C4-2B (cell line): ENCODE measurements around the gene PIP4P1.

Experiments used
- H3K27ac ChIP-seq: fragments of 450-650 bp; 2 replicates; pipeline ENCODE4 v1.5.1; 2017
- ZFX ChIP-seq: fragments of 450-650 bp; IDR thresholded peaks from 2 replicates; pipeline ENCODE4 v1.6.1; 2017
- TF ChIP-seq, protein P1 (sequence below): fragments of 450-650 bp; conservative IDR thresholded peaks from 2 replicates; pipeline ENCODE4 v1.5.1; 2017; ENCODE audit warnings: mild to moderate bottlenecking

Gene PIP4P1

DNA sequence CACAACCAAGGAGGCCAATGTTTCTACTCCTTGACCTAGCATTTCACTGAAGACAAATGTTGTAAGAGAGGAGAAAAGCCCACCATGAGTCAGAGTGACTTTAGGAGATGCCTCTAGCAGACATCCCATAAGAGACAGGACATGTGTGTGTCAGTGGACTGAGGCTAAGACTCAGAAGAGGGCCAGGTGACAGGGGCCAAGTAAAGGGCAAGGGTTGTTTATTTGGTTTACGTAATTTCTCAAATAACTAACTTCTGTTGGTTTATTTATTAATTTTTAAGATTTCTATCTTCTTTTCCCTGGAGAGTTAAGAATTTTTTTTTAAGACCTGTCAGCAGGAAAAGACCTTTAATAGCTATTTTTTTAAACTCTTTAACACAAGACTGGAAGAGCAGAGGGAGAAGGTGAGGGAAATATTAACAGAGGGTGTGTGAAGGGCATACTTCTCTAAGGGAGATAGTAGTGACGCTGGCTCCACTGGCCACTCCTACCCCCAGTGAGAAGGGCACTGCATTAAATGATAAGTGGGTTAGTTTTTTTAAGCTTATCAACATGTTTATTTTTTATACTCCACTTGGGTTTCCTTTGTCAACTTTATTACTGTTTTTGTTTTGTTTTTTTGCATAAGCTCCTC, 11.4 kb upstream of the PIP4P1 start:
- H3K27ac ChIP-seq = no peak overlapping the region
- TF ChIP-seq, protein P1, sequence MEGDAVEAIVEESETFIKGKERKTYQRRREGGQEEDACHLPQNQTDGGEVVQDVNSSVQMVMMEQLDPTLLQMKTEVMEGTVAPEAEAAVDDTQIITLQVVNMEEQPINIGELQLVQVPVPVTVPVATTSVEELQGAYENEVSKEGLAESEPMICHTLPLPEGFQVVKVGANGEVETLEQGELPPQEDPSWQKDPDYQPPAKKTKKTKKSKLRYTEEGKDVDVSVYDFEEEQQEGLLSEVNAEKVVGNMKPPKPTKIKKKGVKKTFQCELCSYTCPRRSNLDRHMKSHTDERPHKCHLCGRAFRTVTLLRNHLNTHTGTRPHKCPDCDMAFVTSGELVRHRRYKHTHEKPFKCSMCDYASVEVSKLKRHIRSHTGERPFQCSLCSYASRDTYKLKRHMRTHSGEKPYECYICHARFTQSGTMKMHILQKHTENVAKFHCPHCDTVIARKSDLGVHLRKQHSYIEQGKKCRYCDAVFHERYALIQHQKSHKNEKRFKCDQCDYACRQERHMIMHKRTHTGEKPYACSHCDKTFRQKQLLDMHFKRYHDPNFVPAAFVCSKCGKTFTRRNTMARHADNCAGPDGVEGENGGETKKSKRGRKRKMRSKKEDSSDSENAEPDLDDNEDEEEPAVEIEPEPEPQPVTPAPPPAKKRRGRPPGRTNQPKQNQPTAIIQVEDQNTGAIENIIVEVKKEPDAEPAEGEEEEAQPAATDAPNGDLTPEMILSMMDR = no peak
- no peak for TF ChIP-seq ZFX

DNA sequence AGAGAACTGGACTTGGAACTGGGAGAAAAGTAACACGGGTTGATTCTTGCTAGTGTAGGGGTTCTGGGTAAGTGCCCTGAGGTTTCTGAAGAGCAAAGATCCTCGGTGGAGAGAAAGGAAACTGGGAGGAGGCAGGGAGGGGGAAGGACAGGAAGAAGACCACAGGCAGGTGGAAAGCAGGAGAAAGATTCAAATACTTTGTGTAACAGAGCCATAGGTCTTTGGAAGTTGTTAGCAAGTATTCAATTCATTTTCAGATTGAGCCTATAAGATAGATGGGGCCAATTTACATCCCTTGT, 9.3 kb upstream of the PIP4P1 start:
- TF ChIP-seq ZFX = no peak
- TF ChIP-seq, protein P1 = no peak
- peak overlapping the region; percentile 89 for H3K27ac ChIP-seq

DNA sequence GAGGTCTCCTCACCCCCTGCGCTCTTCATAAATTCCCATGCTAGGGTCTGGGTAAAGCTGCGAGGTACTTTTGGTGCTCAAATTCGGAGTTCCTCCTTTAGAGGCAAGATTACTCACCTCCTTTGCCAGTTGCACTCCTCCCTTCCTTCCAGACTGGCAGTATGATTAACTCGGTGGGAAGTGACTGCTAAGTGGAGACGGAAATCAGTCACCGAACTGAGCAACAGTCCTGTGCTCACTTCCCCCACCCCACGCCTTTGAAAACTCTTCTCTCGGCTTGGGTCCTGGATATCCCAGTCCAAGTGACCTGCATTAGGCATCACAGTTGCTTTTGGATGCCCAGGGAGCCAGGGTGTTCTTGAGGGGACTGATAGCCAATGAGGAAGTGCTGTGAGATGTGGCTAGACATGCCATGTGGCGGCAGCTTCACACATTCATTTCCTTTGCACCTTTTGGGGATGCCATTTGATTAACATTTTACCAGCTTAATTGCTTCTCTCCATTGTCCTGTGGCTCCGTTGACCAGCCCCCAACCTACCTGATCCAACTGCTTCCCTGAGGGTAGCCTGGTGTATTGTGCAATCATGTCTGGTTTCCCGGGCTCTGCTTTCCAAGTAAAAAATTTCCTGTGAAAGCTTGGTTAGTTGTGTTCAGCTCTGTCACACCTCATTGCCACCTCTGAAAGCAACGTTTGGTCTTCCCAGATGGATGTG, 8.8 kb upstream of the PIP4P1 start:
- peak overlapping the region; percentile 89 for H3K27ac ChIP-seq
- TF ChIP-seq ZFX = no peak
- TF ChIP-seq, protein P1 = no peak

DNA sequence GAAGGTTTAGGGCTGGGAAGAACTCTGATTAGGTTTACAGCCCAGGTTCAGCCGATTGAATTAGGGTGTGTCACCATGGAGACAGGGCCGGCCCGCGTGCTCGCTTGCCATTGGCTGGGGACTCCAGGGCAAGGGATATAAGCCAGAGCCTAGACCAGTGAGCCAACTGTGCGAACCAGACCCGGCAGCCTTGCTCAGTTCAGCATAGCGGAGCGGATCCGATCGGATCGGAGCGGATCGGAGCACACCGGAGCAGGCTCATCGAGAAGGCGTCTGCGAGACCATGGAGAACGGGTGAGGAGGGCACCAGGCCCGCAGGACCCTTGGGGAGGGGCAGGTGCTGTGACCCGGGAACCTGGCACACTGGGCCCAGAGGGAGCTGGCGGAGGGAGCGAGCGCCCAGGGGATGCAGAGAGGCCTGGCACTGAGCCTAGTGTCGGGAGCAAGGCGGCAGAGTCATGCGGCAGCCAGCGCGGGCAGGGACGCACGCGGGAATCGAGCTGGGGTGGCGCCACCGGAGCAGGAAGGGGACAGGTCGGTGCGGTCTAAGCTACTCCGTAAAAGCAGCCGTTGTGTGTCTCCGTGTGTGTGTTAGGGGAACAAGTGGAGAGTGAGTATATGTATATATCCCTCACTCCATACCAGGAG, 8.1 kb upstream of the PIP4P1 start, which contains the start of gene PNP:
PNP (plus strand) TSS at position 165 of the 648 bp plus-strand sequence; CDS start at position 284, 119 bp downstream.
- peak within 1 kb of the TSS; percentile 89 for H3K27ac ChIP-seq
- TF ChIP-seq, protein P1 = no peak
- TF ChIP-seq ZFX = peak; percentile 30; the same call in 1 of the 2 replicates

DNA sequence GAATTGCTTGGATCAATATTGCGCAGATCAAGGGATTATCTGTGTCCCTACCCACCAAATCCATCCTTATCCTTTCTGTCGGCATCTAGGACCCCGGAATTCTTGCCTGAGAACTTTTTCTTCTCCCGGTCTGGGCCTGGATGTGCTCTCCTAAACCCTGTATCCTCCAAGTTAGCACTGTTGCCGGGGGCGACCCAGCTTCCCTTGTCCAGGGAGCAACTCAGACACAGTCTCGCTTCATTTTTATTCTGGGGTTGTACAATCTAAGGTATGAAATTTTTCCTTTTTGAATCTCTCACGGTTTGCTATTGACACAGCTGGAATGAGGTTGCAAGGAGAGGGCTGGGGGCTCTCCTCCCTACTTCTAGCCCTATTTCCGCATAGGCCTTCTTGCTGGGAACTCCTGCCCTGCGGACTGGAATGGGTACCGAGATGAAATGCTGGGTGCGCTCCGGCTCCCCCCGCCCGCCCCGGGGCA, 7.6 kb upstream of the PIP4P1 start:
- H3K27ac ChIP-seq = peak overlapping the region; percentile 89
- TF ChIP-seq, protein P1 = no peak
- TF ChIP-seq ZFX = no peak

DNA sequence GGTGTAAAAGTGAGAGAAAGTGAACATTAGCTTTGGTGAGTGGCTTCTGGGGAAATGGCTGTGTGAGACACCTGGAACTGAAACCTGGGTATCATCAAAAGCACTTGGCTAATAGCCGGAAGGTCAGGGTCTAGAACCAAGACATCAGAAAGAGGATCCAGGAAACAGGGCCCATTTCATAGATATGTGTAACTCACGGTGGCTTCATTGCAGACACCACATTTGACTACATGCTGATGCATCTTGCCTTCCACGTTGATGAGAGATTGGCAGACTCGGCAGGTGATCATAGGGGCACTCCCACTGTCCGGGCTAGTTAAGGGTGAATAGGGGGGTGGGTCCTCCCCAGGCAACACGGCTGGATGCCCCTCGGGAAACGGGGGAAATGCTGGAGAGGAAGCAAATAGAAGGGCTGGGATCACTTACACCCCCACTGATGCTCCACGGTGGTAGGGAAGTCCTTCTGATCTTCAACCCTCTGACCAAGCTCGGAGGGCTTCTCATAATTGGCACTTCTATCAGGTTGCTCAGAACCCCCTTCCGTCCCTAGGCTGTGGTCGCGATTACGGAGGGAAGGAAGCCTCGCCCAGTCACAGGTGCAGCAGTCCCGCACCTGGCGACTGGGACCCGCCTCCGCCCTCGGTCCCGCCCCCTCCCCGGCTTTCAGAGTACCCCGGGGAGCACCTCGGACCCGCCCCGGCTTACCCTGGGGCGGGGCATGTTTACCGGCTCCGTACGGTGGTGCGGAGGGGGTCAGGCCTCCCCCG, 593 bp downstream of the PIP4P1 start:
- peak overlapping the region; percentile 87 for H3K27ac ChIP-seq
- TF ChIP-seq, protein P1 = no peak
- no peak for TF ChIP-seq ZFX
